ENCODE data around the gene OR1A1.
"Not testable (repeated sequence)": the region's sequence is repeated elsewhere in the genome, so short reads cannot be mapped to it uniquely, and the experiment has no call there.

GRCh38 chr17:3238685-3239084 lies 31.2 kb downstream of the OR1A1 start:
- TF ChIP-seq CTCF (conservative IDR thresholded peaks at IDR 0.05); ZFX (IDR thresholded peaks at IDR 0.05): not testable (repeated sequence)

Data from C4-2B (cell line).